ENCODE data around the gene SMIM7.

DNA sequence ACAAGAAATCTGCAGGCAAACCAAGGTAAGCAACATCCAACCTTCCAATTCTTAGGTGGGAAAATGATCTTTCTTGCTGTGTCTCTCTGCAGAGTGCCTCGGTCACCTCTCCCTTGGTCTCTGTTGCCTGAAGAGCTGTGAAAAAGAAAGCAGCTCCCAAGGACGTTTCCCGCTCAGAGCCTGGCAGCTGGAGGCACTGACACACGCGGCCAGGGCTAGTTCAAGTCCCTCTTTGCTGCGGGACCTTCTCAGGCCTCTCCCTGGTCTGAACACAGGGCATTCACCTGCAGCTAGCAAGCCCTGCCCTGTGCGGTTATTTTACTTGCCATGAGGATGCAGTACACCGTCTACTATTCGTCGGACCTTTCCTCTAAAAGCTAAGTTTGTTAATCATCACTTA, 35.7 kb downstream of the SMIM7 start:
- TF ChIP-seq, protein P1, sequence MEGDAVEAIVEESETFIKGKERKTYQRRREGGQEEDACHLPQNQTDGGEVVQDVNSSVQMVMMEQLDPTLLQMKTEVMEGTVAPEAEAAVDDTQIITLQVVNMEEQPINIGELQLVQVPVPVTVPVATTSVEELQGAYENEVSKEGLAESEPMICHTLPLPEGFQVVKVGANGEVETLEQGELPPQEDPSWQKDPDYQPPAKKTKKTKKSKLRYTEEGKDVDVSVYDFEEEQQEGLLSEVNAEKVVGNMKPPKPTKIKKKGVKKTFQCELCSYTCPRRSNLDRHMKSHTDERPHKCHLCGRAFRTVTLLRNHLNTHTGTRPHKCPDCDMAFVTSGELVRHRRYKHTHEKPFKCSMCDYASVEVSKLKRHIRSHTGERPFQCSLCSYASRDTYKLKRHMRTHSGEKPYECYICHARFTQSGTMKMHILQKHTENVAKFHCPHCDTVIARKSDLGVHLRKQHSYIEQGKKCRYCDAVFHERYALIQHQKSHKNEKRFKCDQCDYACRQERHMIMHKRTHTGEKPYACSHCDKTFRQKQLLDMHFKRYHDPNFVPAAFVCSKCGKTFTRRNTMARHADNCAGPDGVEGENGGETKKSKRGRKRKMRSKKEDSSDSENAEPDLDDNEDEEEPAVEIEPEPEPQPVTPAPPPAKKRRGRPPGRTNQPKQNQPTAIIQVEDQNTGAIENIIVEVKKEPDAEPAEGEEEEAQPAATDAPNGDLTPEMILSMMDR (IDR thresholded peaks at IDR 0.05) = no peak
- TF ChIP-seq POLR2A (IDR thresholded peaks at IDR 0.05) = no peak

Data from body of pancreas (tissue), 4 donors.